DMS153 treated with DMSO at 0.1 percent for 48 hours (cell line): ENCODE measurements around the gene COL25A1.
"Not testable (repeated sequence)": the region's sequence is repeated elsewhere in the genome, so short reads cannot be mapped to it uniquely, and the experiment has no call there.

ENCODE experiments used
- DNase-seq: peaks from one replicate; lab custom pipeline; 2025; ENCODE audit not compliant: unreplicated experiment; lab: John Stamatoyannopoulos, UW

Gene COL25A1

GRCh38 chr4:108881190-108881589 lies 421.3 kb downstream of the COL25A1 start:
- no peak for DNase-seq

DNA sequence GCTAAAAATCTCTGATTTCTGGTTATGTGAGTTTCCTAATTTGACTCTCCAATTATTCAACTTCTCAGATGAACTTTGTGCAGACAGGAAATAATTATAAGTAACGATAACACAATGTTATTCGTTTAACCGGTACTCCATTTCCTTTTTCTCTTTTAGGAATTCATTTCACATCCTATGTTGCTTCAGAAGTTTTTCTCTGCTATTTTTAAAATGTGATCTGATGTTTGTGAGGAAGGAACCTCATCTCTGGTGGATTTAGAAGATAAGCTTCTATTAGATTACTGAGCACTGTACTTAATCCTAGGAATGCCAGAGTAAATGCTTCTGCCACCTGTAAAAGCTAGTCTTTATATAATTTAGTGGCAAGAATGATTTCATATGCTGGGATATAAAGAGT lies 423.7 kb downstream of the COL25A1 start:
- no peak for DNase-seq

- no peak for DNase-seq
Measured at GRCh38 chr4:108877821-108878220, 424.6 kb downstream of the COL25A1 start.

DNA sequence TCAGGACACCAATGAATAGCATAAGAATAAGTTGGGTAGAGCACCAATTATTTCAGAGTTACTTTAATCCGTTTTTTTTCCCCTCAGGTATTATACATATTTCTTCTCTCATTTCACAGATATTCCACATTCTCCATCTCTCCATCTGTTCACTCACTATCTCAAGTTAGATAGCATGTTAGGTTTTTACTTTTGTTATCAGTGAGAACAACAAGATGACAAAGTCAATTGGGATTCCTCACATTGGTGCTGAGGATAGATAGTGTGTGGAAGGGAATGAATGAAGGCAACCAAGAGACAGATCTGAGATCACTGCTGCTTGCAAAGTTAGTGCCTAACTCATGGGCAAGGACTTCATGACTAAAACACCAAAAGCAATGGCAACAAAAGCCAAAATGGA lies 427.7 kb downstream of the COL25A1 start:
- DNase-seq = no peak

DNA sequence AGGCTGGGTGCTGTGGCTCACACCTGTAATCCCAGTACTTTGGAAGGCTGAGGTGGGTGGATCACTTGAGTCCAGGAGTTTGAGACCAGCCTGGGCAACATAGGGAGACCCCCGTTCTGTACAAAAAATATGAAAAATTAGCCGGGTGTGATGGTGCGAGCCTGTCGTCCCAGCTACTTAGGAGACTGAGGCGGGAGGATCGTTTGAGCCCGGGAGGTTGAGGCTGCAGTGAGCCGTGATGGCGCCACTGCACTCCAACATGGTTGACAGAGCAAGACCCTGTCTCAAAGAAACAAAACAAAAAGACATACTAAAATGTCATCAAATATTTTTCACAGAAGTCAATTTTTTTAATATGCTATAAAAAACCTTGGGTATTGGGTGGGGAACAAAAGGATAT lies 432.5 kb downstream of the COL25A1 start:
- DNase-seq = not testable (repeated sequence)

DNA sequence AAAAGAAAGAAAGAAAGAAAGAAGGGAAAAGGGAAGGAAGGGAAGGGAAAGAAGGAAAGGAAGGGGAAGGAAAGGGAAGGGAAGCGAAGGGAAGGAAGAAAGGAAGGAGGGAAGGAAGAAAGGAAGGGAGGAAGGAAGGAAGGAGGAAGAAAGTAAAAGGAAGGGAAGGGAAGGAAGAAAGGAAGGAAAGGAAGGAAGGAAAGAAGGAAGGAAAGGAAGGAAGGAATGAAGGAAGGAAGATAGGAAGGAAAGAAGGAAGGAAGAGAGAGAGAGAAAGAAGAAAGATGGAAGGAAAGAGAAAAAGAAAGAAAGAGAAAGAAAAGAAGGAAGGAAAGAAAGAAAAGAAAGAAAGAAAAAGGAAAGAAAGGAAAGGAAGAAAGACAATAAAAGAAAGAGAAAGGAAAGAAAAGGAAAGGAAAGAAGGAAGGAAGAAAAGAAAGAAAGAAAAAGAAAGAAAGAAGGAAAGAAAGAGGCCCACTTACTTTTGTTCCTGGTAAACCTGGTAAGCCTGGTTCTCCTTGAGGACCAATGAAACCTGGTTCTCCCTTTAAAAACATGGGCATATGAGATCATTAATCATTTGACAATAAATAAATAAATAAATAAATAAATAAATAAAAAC lies 433.7 kb downstream of the COL25A1 start:
- no peak for DNase-seq

DNA sequence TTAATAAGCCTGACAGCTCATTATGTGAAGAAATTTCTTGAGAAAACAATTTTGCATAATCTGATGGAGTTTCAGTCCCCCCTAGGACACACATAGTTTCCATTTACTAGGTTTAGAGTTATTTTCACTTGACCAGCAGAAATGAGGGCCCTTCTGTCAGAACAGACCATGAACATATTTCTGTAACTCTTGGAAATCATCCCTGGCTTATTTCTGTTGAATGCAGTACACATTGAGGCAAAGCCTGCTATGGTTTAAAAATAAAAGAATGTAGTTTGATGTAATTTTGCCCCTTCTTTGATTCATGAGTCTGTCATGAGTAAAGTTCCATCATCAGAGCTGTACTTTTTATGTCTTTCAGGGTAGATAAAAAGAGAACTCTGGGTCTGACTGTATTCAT lies 435.0 kb downstream of the COL25A1 start:
- no peak for DNase-seq

GRCh38 chr4:108861334-108861733 lies 441.1 kb downstream of the COL25A1 start:
- DNase-seq = no peak

DNA sequence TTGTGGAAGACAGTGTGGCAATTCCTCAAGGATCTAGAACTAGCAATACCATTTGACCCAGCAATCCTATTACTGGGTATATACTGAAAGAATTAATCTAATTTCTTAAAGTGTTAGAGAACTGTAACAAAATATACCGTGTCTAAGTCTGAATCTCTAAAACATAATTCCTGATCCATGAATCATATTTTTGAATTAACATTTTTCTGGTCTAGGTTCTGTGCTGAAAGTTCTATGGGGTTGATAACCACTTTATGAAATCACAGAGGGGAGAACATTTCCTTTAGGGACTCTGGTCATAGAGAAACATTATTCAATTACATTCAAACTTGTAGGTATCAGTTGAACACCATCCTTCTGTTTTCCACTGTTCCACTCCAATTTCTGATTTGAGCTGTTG lies 447.7 kb downstream of the COL25A1 start:
- DNase-seq = no peak

DNA sequence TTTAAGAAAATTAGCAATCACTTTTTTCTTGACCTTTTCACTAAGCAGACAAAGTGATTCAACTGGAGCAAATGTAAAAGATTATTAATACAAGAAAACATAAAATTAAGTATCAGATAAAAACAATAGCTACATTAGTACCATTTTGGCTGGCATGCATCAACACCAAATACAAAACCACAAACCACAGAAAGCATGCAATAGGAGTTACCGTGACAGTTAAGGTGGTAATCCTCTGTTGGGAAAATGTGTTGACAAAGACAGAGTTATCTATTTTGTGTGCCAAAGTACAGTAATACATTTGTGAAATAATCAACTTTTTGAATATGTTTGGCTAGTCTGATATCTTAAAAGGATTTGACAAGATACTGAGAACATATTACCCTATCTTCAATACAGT lies 449.8 kb downstream of the COL25A1 start:
- no peak for DNase-seq

DNA sequence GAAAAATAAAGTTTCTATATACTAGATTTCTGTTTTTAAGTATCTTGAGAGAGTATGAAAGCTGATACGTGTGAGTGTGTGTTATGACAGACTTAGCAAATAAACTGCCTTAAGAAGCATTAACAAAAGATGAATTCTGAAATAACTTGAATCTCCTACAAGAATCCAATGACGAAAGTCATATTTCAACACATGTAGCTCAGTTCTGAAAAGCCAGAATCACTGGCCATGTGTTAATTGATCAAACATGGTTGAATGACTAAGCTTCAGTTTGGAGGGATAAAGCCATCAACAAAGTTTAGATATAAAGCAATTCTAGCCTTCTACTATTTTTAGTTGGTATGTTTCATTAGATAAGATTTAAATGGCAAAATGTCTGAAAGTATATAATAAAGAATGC lies 451.1 kb downstream of the COL25A1 start:
- no peak for DNase-seq

DNA sequence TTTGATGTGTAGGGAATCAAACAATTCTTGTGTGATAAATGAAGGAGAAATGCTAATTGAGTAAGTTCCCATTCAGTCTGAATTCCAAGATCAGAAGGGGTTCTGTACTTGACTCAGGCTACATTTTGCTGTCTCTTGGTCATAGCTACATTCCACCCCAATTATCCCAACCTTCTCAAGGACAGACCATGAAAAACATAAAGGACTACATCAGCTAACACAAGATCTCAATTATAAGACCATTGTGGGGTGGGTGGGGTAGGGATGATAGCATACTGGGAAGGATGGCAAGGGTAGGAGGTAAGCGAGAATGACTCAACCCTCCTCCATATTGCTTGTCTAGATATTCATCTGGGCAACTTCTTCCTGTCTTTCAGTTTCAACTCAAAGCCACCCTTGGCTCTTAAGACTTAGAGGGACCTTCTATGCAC lies 452.2 kb downstream of the COL25A1 start:
- no peak for DNase-seq

DNA sequence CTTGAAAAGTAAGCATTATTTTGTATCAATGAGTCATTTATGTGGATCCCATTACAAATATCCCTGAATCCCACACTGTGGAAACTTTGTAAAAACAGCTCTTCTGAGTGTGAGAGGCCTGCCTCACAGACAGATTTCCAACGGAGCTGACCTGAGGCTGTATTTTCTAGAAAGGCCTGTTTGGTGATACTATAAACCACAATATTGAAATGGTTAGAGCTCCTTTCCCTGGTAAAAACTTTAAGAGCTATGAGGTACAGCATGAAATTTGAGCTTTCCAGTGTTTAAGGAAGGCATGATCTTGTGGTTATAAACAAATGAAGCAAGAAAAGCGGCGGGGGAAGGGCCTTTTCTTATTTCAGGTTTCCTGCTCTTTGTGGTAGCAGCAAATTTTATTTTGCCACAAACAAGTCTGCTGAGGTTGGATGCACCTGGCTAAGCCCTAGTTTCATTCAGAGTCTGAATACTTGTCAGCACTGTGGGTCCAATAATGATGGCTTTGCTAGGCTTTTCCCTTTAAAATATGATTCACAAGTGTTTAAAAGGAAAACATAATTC lies 452.8 kb downstream of the COL25A1 start:
- no peak for DNase-seq

DNA sequence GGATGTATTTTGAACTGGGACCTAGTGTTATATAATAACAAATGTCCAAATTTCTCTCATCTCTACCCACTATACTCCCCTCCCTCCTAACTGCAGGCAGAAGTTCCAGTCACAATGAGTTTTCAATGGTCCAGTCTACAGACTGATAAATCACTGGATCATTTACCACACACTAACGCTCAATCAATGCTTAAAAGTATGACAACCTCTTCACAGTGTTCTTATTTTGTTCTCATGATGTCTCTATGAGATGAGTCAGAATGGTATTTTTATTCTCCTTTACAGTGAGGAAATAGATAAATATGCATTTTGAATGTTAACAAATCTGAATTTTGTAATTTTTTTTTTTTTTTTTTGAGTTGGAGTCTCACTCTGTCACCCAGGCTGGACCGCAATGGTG lies 455.9 kb downstream of the COL25A1 start:
- no peak for DNase-seq

- no peak for DNase-seq
Measured at GRCh38 chr4:108840426-108840975, 462.0 kb downstream of the COL25A1 start.

- DNase-seq = no peak
Measured at GRCh38 chr4:108839333-108839732, 463.1 kb downstream of the COL25A1 start.

- DNase-seq = no peak
Measured at GRCh38 chr4:108838451-108838850, 464.0 kb downstream of the COL25A1 start.

GRCh38 chr4:108834835-108835384 lies 467.5 kb downstream of the COL25A1 start:
- no peak for DNase-seq

- DNase-seq = no peak
Measured at GRCh38 chr4:108834166-108834834, 468.2 kb downstream of the COL25A1 start.

- no peak for DNase-seq
Measured at GRCh38 chr4:108833046-108833445, 469.4 kb downstream of the COL25A1 start.

DNA sequence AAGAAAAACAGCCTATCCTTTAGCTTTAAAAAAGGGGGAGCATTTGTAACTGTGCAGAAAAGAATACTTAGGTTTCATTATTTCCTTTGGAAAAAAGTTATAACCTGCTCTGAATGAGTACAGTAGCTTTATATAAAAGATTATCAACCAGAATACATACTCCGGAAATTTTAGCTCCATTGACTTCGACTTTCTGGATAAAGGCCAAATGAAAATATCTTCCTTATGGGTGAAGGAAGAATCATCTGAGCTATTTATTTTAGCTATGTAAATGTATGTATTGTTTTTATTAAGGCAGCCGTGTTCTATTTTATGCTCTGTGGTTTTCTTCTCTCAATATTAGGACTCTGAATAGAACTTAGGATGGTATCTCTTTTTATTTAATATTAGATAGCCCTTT lies 470.6 kb downstream of the COL25A1 start:
- no peak for DNase-seq

- DNase-seq = no peak
Measured at GRCh38 chr4:108831291-108831690, 471.2 kb downstream of the COL25A1 start.
